Endothelial cell of umbilical vein (primary cell): Measurements from ENCODE around the gene COL26A1. TPM values are rescaled to one million over a fixed set of nuclear protein-coding genes. Genes with fewer than 3 reads are reported as not detected.

Experiments
- BruUV-seq: library from RNA; stranded (reverse); fragments of 400-500 nt; replicated peaks from 2 replicates; lab custom pipeline; 2021; lab: Mats Ljungman, UMichigan
- CTCF ChIA-PET: fragments of 300-600, 350-600 bp; sonication (Branson Sonifier 250); formaldehyde crosslinking; loops from one replicate; lab custom pipeline; 2021; ENCODE audit warnings: antibody characterized with exemption, inconsistent platforms; lab: Charles Lee
- POLR2A ChIA-PET: fragments of 300-600, 350-600 bp; sonication (Branson Sonifier 250); formaldehyde crosslinking; loops from one replicate; lab custom pipeline; 2021; ENCODE audit warnings: antibody characterized with exemption, inconsistent platforms; lab: Charles Lee
- DNase-seq: peaks from one replicate; pipeline ENCODE4 v3.0.0-alpha.2; 2011; ENCODE audit warnings: low read depth, low spot score
- FAIRE-seq: peaks from 2 replicates; lab custom pipeline; 2011; peaks lifted over from hg19 to GRCh38; lab: Jason Lieb, UNC
- H2AFZ ChIP-seq: 2 replicates; pipeline ENCODE4 v1.6.0; 2012; ENCODE audit warnings: low read depth, low read length, control low read depth, inconsistent platforms
- H3K27ac ChIP-seq: 2 replicates; pipeline ENCODE4 v1.5.1; 2011; ENCODE audit warnings: low read depth, mild to moderate bottlenecking, control low read depth, low read length, moderate library complexity; ENCODE audit not compliant: insufficient read depth
- H3K27me3 ChIP-seq, 2 experiments: 2 replicates each; pipeline versions ENCODE4 v1.6.0 to v1.6.1; 2011; ENCODE audit warnings: low read length in 2 of 2, mixed read lengths in 1 of 2; ENCODE audit not compliant: control insufficient read depth in 2 of 2, insufficient read depth in 2 of 2
- H3K36me3 ChIP-seq, 2 experiments: 2 replicates in 1 of 2; 3 replicates in 1 of 2; pipeline ENCODE4 v1.5.1; 2011; ENCODE audit warnings: low read length in 2 of 2, mild to moderate bottlenecking in 1 of 2, moderate library complexity in 1 of 2; ENCODE audit not compliant: control insufficient read depth in 2 of 2, insufficient read depth in 2 of 2; ENCODE audit errors: extremely low read depth in 1 of 2
- H3K4me1 ChIP-seq: 3 replicates; pipeline ENCODE4 v1.5.1; 2011; ENCODE audit warnings: mild to moderate bottlenecking, low read length; ENCODE audit not compliant: control insufficient read depth, insufficient read depth; ENCODE audit errors: extremely low read depth
- H3K4me2 ChIP-seq: 2 replicates; pipeline ENCODE4 v1.6.1; 2011; ENCODE audit warnings: low read length, control low read depth, mixed read lengths; ENCODE audit not compliant: insufficient read depth
- H3K4me3 ChIP-seq, 3 experiments: fragments of 200-600 bp in 1 of 3; sonication (generic), shearing (Covaris generic) in 1 of 3; replicated peaks in 1 of 3; 2 replicates each; pipeline ENCODE4 v1.5.1; 2011 to 2016; ENCODE audit warnings: control low read depth in 3 of 3, low read length in 3 of 3, mild to moderate bottlenecking in 2 of 3, inconsistent platforms in 1 of 3, low read depth in 1 of 3, moderate library complexity in 1 of 3; ENCODE audit not compliant: insufficient read depth in 1 of 3
- H3K79me2 ChIP-seq: 2 replicates; pipeline ENCODE4 v1.6.0; 2012; ENCODE audit warnings: low read length, inconsistent platforms; ENCODE audit not compliant: control insufficient read depth, insufficient read depth
- H3K9ac ChIP-seq: replicated peaks from 2 replicates; pipeline ENCODE3; 2011; ENCODE audit warnings: low read length, control low read depth; ENCODE audit not compliant: insufficient read depth; ENCODE audit errors: extremely low read depth
- H3K9me1 ChIP-seq: replicated peaks from 3 replicates; pipeline ENCODE4 v1.6.0; 2011; ENCODE audit warnings: mild to moderate bottlenecking, low read length; ENCODE audit not compliant: control insufficient read depth, insufficient read depth; ENCODE audit errors: extremely low read depth
- H3K9me3 ChIP-seq: replicated peaks from 2 replicates; pipeline ENCODE4 v1.5.1; 2012; ENCODE audit warnings: low read length, inconsistent platforms; ENCODE audit not compliant: control insufficient read depth, insufficient read depth
- H4K20me1 ChIP-seq: replicated peaks from 2 replicates; pipeline ENCODE3; 2011; ENCODE audit warnings: mild to moderate bottlenecking, low read length; ENCODE audit not compliant: control insufficient read depth, insufficient read depth; ENCODE audit errors: extremely low read depth
- EZH2 ChIP-seq: IDR thresholded peaks from 2 replicates; pipeline ENCODE4 v1.6.1; 2012; ENCODE audit warnings: borderline replicate concordance, low read depth, mild to moderate bottlenecking, moderate library complexity, low read length, inconsistent platforms; ENCODE audit not compliant: severe bottlenecking
- FOS ChIP-seq: IDR thresholded peaks from 2 replicates; pipeline ENCODE4 v1.6.1; 2011; ENCODE audit warnings: mild to moderate bottlenecking, low read length, moderate library complexity, borderline replicate concordance; ENCODE audit not compliant: insufficient read depth
- GATA2 ChIP-seq: IDR thresholded peaks from 2 replicates; pipeline ENCODE4 v1.7.0; 2011; ENCODE audit warnings: low read depth, mild to moderate bottlenecking, moderate library complexity, mixed read lengths, low read length; ENCODE audit not compliant: insufficient read length, insufficient read depth
- JUN ChIP-seq: IDR thresholded peaks from 2 replicates; pipeline ENCODE4 v1.6.1; 2011; ENCODE audit warnings: borderline replicate concordance, low read depth; ENCODE audit not compliant: insufficient read length, insufficient read depth
- MYC ChIP-seq: IDR thresholded peaks from one replicate; pipeline ENCODE4 v1.6.1; 2011; ENCODE audit warnings: mild to moderate bottlenecking, low read depth, low read length
- POLR2A ChIP-seq: IDR thresholded peaks from 2 replicates; pipeline ENCODE4 v1.6.1; 2012; ENCODE audit warnings: low read depth, mild to moderate bottlenecking, control low read depth, low read length
- POLR2AphosphoS5 ChIP-seq: IDR thresholded peaks from 2 replicates; pipeline ENCODE4 v1.6.1; 2012; ENCODE audit warnings: low read depth, mild to moderate bottlenecking, control low read depth, low read length, moderate library complexity; ENCODE audit not compliant: insufficient read depth
- dilution Hi-C: fragments of 300-500 bp; cut with MboI; formaldehyde crosslinking; loops from one replicate; pipeline ENCODE4 v1.15.0; 2019; ENCODE audit warnings: low sequenced_read_pairs; ENCODE audit not compliant: extremely low pct_ligation_motif_present
- intact Hi-C: fragments of 100-400 bp; cut with micrococcal nuclease; formaldehyde crosslinking; loops from one replicate; pipeline ENCODE4 v1.10.0; 2022
- polyA plus RNA-seq, 4 experiments: library from polyadenylated mRNA; depleted of rRNA in 3 of 4; stranded (reverse) in 3 of 4; unstranded in 1 of 4; fragments of >200 nt; gene quantifications; 2 replicates each; pipeline versions ENCODE4 v1.2.1 to v1.2.3, GENCODE V29; 2011 to 2012; ENCODE audit warnings: missing spikeins in 1 of 4
- total RNA-seq: library from RNA; stranded (reverse); gene quantifications from 2 replicates; pipeline ENCODE4 v1.2.3, GENCODE V29; 2021
- TF ChIP-seq, protein P1 (sequence below): IDR thresholded peaks from 2 replicates; pipeline ENCODE4 v1.6.1; 2011; ENCODE audit not compliant: insufficient read depth, insufficient read length
- TF ChIP-seq, protein P2 (sequence below), 2 donors: IDR thresholded peaks; 1 replicate in 1 of 2; 2 replicates in 1 of 2; pipeline ENCODE4 v1.5.1; 2011; ENCODE audit warnings: low read length in 2 of 2, mild to moderate bottlenecking in 2 of 2, moderate library complexity in 2 of 2, control low read depth in 1 of 2, inconsistent platforms in 1 of 2, low read depth in 1 of 2; ENCODE audit not compliant: insufficient read depth in 1 of 2; ENCODE audit errors: extremely low read depth in 1 of 2

The COL26A1 gene
- total and polyA plus RNA-seq, 2 donors (not counting 3 experiments of a cell fraction or from before 2014, with no cell fraction given), result not detected

DNA sequence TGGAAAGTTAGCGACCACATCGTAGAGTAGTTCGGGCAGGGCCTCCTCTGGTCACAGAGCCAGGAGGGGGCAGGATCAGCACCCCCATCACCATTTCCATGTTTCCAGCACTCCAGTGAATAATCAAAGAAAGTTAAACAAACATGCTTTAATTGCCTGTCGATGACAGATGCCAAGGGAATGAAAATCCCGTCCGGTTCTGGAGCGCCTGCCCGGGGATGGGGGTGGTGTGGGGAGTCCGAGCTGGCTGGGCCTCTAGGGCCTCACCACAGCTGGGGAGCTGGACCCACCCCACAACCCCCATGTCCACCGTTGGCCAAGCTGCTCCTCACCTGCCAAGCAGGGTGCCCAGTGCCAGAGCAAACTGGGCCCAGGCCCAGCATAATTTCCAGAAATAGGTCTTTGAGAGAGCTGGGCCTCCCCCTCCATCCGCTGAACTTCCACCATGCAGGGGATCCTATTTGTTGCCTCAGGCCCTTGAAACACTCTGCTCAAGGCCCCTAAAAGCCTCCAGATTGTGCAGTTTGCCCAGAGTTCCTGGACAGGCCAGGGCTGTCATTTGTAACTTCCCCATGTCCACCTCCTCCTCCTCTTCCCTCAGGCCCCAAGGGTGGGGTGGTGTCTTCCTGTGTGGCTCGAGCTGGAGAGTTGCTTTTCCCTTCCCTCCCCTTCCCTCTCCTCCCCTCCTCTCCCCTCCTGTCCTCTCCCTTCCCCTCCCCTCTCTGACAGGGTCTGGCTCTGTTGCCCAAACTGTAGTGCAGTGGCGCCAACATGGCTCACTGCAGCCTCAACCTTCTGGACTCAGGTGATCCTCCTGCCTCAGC, 165.4 kb downstream of the COL26A1 start:
- Histone ChIP-seq H3K9me1 (no peaks in the 10 kb centered on the region), H3K27ac (no peak overlapping the region), H3K36me3 (no peaks in the 10 kb centered on the region), H3K4me2 (no peak overlapping the region), H4K20me1 (no peaks in the 10 kb centered on the region), H2AFZ (no peak overlapping the region), H3K27me3 (no peaks in the 10 kb centered on the region), H3K9ac (no peak overlapping the region), H3K79me2 (no peaks in the 10 kb centered on the region), H3K4me3 (no peak overlapping the region), H3K9me3 (no peaks in the 10 kb centered on the region), H3K4me1 (no peaks in the 10 kb centered on the region)
- ChIA-PET CTCF (interaction anchor here (1.0 to 1.3 kb wide), 2 partner anchors 10 to 15 kb away, joined by 3 to 4 read pairs; no protein-coding TSS in a partner anchor), POLR2A (no interaction called here)
- no peak for TF ChIP-seq JUN
- TF ChIP-seq GATA2, result no peak
- no peak for TF ChIP-seq EZH2
- no peak for TF ChIP-seq FOS
- TF ChIP-seq, protein P1, sequence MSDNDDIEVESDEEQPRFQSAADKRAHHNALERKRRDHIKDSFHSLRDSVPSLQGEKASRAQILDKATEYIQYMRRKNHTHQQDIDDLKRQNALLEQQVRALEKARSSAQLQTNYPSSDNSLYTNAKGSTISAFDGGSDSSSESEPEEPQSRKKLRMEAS, result no peak
- no peak for TF ChIP-seq MYC
- no peak for TF ChIP-seq POLR2A
- TF ChIP-seq POLR2AphosphoS5, result no peak
- TF ChIP-seq, protein P2, sequence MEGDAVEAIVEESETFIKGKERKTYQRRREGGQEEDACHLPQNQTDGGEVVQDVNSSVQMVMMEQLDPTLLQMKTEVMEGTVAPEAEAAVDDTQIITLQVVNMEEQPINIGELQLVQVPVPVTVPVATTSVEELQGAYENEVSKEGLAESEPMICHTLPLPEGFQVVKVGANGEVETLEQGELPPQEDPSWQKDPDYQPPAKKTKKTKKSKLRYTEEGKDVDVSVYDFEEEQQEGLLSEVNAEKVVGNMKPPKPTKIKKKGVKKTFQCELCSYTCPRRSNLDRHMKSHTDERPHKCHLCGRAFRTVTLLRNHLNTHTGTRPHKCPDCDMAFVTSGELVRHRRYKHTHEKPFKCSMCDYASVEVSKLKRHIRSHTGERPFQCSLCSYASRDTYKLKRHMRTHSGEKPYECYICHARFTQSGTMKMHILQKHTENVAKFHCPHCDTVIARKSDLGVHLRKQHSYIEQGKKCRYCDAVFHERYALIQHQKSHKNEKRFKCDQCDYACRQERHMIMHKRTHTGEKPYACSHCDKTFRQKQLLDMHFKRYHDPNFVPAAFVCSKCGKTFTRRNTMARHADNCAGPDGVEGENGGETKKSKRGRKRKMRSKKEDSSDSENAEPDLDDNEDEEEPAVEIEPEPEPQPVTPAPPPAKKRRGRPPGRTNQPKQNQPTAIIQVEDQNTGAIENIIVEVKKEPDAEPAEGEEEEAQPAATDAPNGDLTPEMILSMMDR (IDR thresholded peaks at IDR 0.05; ENCODE audit: extremely low read depth in 1 of 2, insufficient read depth in 1 of 2, low read depth in 1 of 2, low read length in 2 of 2), result no peak
- FAIRE-seq (peak; percentile 24), DNase-seq (peak; percentile 52)
- no TSS peak for BruUV-seq
- intact Hi-C loops (no loop called here), dilution Hi-C loops (no loop called here)
